Vagina (tissue), 2 donors: ENCODE measurements around the gene MYO9A. TPM values are rescaled to one million over a fixed set of nuclear protein-coding genes. Genes with fewer than 3 reads are reported as not detected.
"Not testable (repeated sequence)": the region's sequence is repeated elsewhere in the genome, so short reads cannot be mapped to it uniquely, and the experiment has no call there.

Source experiments
- DNase-seq, 2 donors: peaks; one replicate each; pipeline ENCODE4 v3.0.0-alpha.2; 2017; ENCODE audit errors: extremely low spot score in 2 of 2
- H3K27ac ChIP-seq: fragments of 200-600 bp; sonication (generic); one replicate; pipeline ENCODE4 v1.5.1; 2019
- H3K27me3 ChIP-seq: fragments of 200-600 bp; sonication (generic); one replicate; pipeline ENCODE4 v1.5.1; 2019
- H3K36me3 ChIP-seq, 2 donors: fragments of 200-600 bp; sonication (generic); one replicate each; pipeline ENCODE4 v1.5.1; 2017 to 2019
- H3K4me1 ChIP-seq: fragments of 200-600 bp; sonication (generic); one replicate; pipeline ENCODE4 v1.5.1; 2019
- H3K4me3 ChIP-seq, 2 donors: fragments of 200-600 bp; sonication (generic); 1 replicate in 1 of 2; 2 replicates in 1 of 2; pipeline ENCODE4 v1.5.1; 2016 to 2019
- H3K9me3 ChIP-seq: fragments of 200-600 bp; sonication (generic); one replicate; pipeline ENCODE4 v1.5.1; 2019
- CTCF ChIP-seq, 3 experiments: fragments of 450-650 bp in 2 of 3; fragments of 200-600 bp in 1 of 3; sonication (generic) in 1 of 3; IDR thresholded peaks; one replicate each; pipeline ENCODE4 v1.5.1; 2017 to 2019; ENCODE audit warnings: antibody characterized with exemption in 3 of 3, mild to moderate bottlenecking in 2 of 3, moderate library complexity in 2 of 3
- POLR2A ChIP-seq, 2 donors: fragments of 450-650 bp; IDR thresholded peaks; one replicate each; pipeline ENCODE4 v1.6.1; 2017; ENCODE audit warnings: antibody characterized with exemption in 2 of 2, mild to moderate bottlenecking in 2 of 2, moderate library complexity in 2 of 2
- POLR2AphosphoS5 ChIP-seq, 2 donors: sonication (generic); formaldehyde crosslinking; IDR thresholded peaks; one replicate each; pipeline ENCODE4 v1.9.0; 2017; ENCODE audit warnings: antibody characterized with exemption in 2 of 2, mild to moderate bottlenecking in 2 of 2, low read depth in 1 of 2; ENCODE audit not compliant: insufficient read depth in 1 of 2
- intact Hi-C: fragments of 100-400 bp; cut with DNase I; formaldehyde crosslinking; loops from one replicate; pipeline ENCODE4 v1.15.1; 2023
- total RNA-seq: library from RNA; depleted of rRNA; stranded (reverse); fragments of >200 nt; gene quantifications from one replicate; pipeline ENCODE4 v1.2.3, GENCODE V29; 2016

Gene MYO9A
- total RNA-seq, 1 donor from 2014 or later = 50.3 TPM

- no peak for DNase-seq
- Histone ChIP-seq H3K27ac (no peak overlapping the region), H3K9me3 (no peaks in the 10 kb centered on the region), H3K36me3 (peaks cover 0 to 16% of the 10 kb centered on the region in 2 donors), H3K27me3 (no peaks in the 10 kb centered on the region), H3K4me1 (no peaks in the 10 kb centered on the region), H3K4me3 (no peak overlapping the region)
- TF ChIP-seq CTCF (IDR thresholded peaks at IDR 0.05) (no peak), POLR2AphosphoS5 (IDR thresholded peaks at IDR 0.05; ENCODE audit: insufficient read depth in 1 of 2, low read depth in 1 of 2) (no peak)
- intact Hi-C loops = no loop called here
Observed at GRCh38 chr15:72006382-72006781, 111.6 kb downstream of the MYO9A start.

- Histone ChIP-seq H3K4me3 (no peak overlapping the region), H3K9me3 (no peaks in the 10 kb centered on the region), H3K27me3 (no peaks in the 10 kb centered on the region), H3K4me1 (no peaks in the 10 kb centered on the region), H3K36me3 (peaks cover 0 to 16% of the 10 kb centered on the region in 2 donors), H3K27ac (no peak overlapping the region)
- TF ChIP-seq CTCF (IDR thresholded peaks at IDR 0.05) = no peak
- TF ChIP-seq POLR2A (IDR thresholded peaks at IDR 0.05) = no peak
- no peak for TF ChIP-seq POLR2AphosphoS5 (IDR thresholded peaks at IDR 0.05; ENCODE audit: insufficient read depth in 1 of 2, low read depth in 1 of 2)
- no peak for DNase-seq
- intact Hi-C loops = no loop called here
Observed at GRCh38 chr15:72005483-72005882, 112.5 kb downstream of the MYO9A start.

GRCh38 chr15:71999807-72000206 is 118.1 kb downstream of the MYO9A start:
- no peaks in the 10 kb centered on the region for H3K9me3 ChIP-seq
- no peak for TF ChIP-seq CTCF (IDR thresholded peaks at IDR 0.05)
- H3K4me1 ChIP-seq = no peaks in the 10 kb centered on the region
- no peaks in the 10 kb centered on the region for H3K27me3 ChIP-seq
- no peak overlapping the region for H3K27ac ChIP-seq
- DNase-seq = no peak
- H3K36me3 ChIP-seq = peaks cover 0 to 11% of the 10 kb centered on the region in 2 donors
- H3K4me3 ChIP-seq = no peak overlapping the region
- intact Hi-C loops = no loop called here

GRCh38 chr15:71998717-71999116 is 119.2 kb downstream of the MYO9A start:
- intact Hi-C loops, H3K4me1 ChIP-seq, H3K9me3 ChIP-seq, H3K27me3 ChIP-seq, H3K4me3 ChIP-seq, H3K27ac ChIP-seq, DNase-seq: not testable (repeated sequence)
- peaks cover 0 to 11% of the 10 kb centered on the region in 2 donors for H3K36me3 ChIP-seq

- H3K4me1 ChIP-seq = no peaks in the 10 kb centered on the region
- H3K27me3 ChIP-seq = no peaks in the 10 kb centered on the region
- no peak for TF ChIP-seq POLR2AphosphoS5 (IDR thresholded peaks at IDR 0.05; ENCODE audit: insufficient read depth in 1 of 2, low read depth in 1 of 2)
- TF ChIP-seq CTCF (IDR thresholded peaks at IDR 0.05) = no peak
- no peak for TF ChIP-seq POLR2A (IDR thresholded peaks at IDR 0.05)
- intact Hi-C loops = no loop called here
- H3K36me3 ChIP-seq = peaks cover 0 to 11% of the 10 kb centered on the region in 2 donors
- H3K27ac ChIP-seq = no peak overlapping the region
- no peak for DNase-seq
- no peak overlapping the region for H3K4me3 ChIP-seq
- H3K9me3 ChIP-seq = no peaks in the 10 kb centered on the region
Observed at GRCh38 chr15:71997691-71998090, 120.3 kb downstream of the MYO9A start.

- no peaks in the 10 kb centered on the region for H3K4me1 ChIP-seq
- TF ChIP-seq POLR2A (IDR thresholded peaks at IDR 0.05) (no peak), POLR2AphosphoS5 (IDR thresholded peaks at IDR 0.05; ENCODE audit: insufficient read depth in 1 of 2, low read depth in 1 of 2) (no peak), CTCF (IDR thresholded peaks at IDR 0.05) (no peak)
- H3K36me3 ChIP-seq = peaks cover 0 to 13% of the 10 kb centered on the region in 2 donors
- no peak for DNase-seq
- no peak overlapping the region for H3K4me3 ChIP-seq
- H3K9me3 ChIP-seq = no peaks in the 10 kb centered on the region
- no peaks in the 10 kb centered on the region for H3K27me3 ChIP-seq
- H3K27ac ChIP-seq = no peak overlapping the region
- intact Hi-C loops = no loop called here
Observed at GRCh38 chr15:71975816-71976150, 142.2 kb downstream of the MYO9A start.
